ENCODE data around the gene CAV3. TPM values are rescaled to one million over a fixed set of nuclear protein-coding genes. Genes with fewer than 3 reads are reported as not detected.

The CAV3 gene
- polyA plus RNA-seq, 1 donor (not counting 4 experiments of a cell fraction or from before 2014, with no cell fraction given), result not detected

- no peaks in the 10 kb centered on the region for H3K36me3 ChIP-seq (ENCODE audit: control insufficient read depth in 2 of 2, extremely low read depth in 1 of 2, insufficient read depth in 2 of 2, low read length in 2 of 2)
- H3K9me3 ChIP-seq (ENCODE audit: control insufficient read depth, low read depth, low read length), result no peaks in the 10 kb centered on the region
- dilution Hi-C loops (cut with MboI; ENCODE audit: extremely low pct_ligation_motif_present, low sequenced_read_pairs), result no loop called here
- H3K4me3 ChIP-seq (ENCODE audit: control insufficient read depth in 2 of 3, extremely low read depth in 1 of 3, insufficient read depth in 2 of 3, low read depth in 1 of 3, low read length in 3 of 3), result no peak overlapping the region
- no peak overlapping the region for H3K4me2 ChIP-seq (ENCODE audit: control insufficient read depth, extremely low read depth, insufficient read depth, low read depth, low read length)
- H2AFZ ChIP-seq (ENCODE audit: control insufficient read depth, low read length), result no peak overlapping the region
- peaks cover 33% of the 10 kb centered on the region for H3K4me1 ChIP-seq (ENCODE audit: control insufficient read depth, extremely low read depth, insufficient read depth, low read length)
- H4K20me1 ChIP-seq (ENCODE audit: control insufficient read depth, extremely low read depth, insufficient read depth, low read length), result no peaks in the 10 kb centered on the region
- H3K9me1 ChIP-seq (ENCODE audit: control insufficient read depth, extremely low read depth, insufficient read depth, low read length), result no peaks in the 10 kb centered on the region
- no peak overlapping the region for H3K9ac ChIP-seq (ENCODE audit: control insufficient read depth, extremely low read depth, insufficient read depth, low read length)
- no peak for TF ChIP-seq EZH2 (IDR thresholded peaks at IDR 0.05; ENCODE audit: low read length)
- TF ChIP-seq, protein P1, sequence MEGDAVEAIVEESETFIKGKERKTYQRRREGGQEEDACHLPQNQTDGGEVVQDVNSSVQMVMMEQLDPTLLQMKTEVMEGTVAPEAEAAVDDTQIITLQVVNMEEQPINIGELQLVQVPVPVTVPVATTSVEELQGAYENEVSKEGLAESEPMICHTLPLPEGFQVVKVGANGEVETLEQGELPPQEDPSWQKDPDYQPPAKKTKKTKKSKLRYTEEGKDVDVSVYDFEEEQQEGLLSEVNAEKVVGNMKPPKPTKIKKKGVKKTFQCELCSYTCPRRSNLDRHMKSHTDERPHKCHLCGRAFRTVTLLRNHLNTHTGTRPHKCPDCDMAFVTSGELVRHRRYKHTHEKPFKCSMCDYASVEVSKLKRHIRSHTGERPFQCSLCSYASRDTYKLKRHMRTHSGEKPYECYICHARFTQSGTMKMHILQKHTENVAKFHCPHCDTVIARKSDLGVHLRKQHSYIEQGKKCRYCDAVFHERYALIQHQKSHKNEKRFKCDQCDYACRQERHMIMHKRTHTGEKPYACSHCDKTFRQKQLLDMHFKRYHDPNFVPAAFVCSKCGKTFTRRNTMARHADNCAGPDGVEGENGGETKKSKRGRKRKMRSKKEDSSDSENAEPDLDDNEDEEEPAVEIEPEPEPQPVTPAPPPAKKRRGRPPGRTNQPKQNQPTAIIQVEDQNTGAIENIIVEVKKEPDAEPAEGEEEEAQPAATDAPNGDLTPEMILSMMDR (optimal IDR thresholded peaks at IDR 0.05 in 1 of 3, IDR thresholded peaks at IDR 0.05 in 1 of 3, conservative IDR thresholded peaks at IDR 0.05 in 1 of 3; ENCODE audit: extremely low read depth in 1 of 3, insufficient read depth in 2 of 3, low read length in 3 of 3), result no peak
- no peaks in the 10 kb centered on the region for H3K27me3 ChIP-seq (ENCODE audit: control insufficient read depth, extremely low read depth, insufficient read depth, low read length)
- FAIRE-seq (no peak), DNase-seq (ENCODE audit: low read depth, low spot score) (no peak)
- no peaks in the 10 kb centered on the region for H3K79me2 ChIP-seq (ENCODE audit: control insufficient read depth, insufficient read depth, low read length)
- H3K27ac ChIP-seq (ENCODE audit: control insufficient read depth, insufficient read depth, low read length), result no peak overlapping the region
Measured at GRCh38 chr3:8743911-8744310, 10.3 kb downstream of the CAV3 start.

GRCh38 chr3:8745619-8746370, 12.2 kb downstream of the CAV3 start:
- no peak for TF ChIP-seq EZH2 (IDR thresholded peaks at IDR 0.05; ENCODE audit: low read length)
- TF ChIP-seq, protein P1 (optimal IDR thresholded peaks at IDR 0.05 in 1 of 3, IDR thresholded peaks at IDR 0.05 in 1 of 3, conservative IDR thresholded peaks at IDR 0.05 in 1 of 3; ENCODE audit: extremely low read depth in 1 of 3, insufficient read depth in 2 of 3, low read length in 3 of 3), result no peak
- Histone ChIP-seq H3K9me1 (ENCODE audit: control insufficient read depth, extremely low read depth, insufficient read depth, low read length) (no peaks in the 10 kb centered on the region), H4K20me1 (ENCODE audit: control insufficient read depth, extremely low read depth, insufficient read depth, low read length) (no peaks in the 10 kb centered on the region), H3K27ac (ENCODE audit: control insufficient read depth, insufficient read depth, low read length) (no peak overlapping the region), H3K79me2 (ENCODE audit: control insufficient read depth, insufficient read depth, low read length) (no peaks in the 10 kb centered on the region), H3K36me3 (ENCODE audit: control insufficient read depth in 2 of 2, extremely low read depth in 1 of 2, insufficient read depth in 2 of 2, low read length in 2 of 2) (no peaks in the 10 kb centered on the region), H3K4me1 (ENCODE audit: control insufficient read depth, extremely low read depth, insufficient read depth, low read length) (peaks cover 19% of the 10 kb centered on the region), H3K4me3 (ENCODE audit: control insufficient read depth in 2 of 3, extremely low read depth in 1 of 3, insufficient read depth in 2 of 3, low read depth in 1 of 3, low read length in 3 of 3) (no peak overlapping the region), H2AFZ (ENCODE audit: control insufficient read depth, low read length) (no peak overlapping the region), H3K27me3 (ENCODE audit: control insufficient read depth, extremely low read depth, insufficient read depth, low read length) (no peaks in the 10 kb centered on the region), H3K4me2 (ENCODE audit: control insufficient read depth, extremely low read depth, insufficient read depth, low read depth, low read length) (no peak overlapping the region), H3K9me3 (ENCODE audit: control insufficient read depth, low read depth, low read length) (no peaks in the 10 kb centered on the region), H3K9ac (ENCODE audit: control insufficient read depth, extremely low read depth, insufficient read depth, low read length) (no peak overlapping the region)
- DNase-seq (ENCODE audit: low read depth, low spot score) (no peak), FAIRE-seq (no peak)
- dilution Hi-C loops (cut with MboI; ENCODE audit: extremely low pct_ligation_motif_present, low sequenced_read_pairs), result no loop called here
